Loucy (cell line): ENCODE measurements around the gene HOXB3.

Source experiments
- H2AFZ ChIP-seq: fragments of 200-600 bp; sonication (generic); 2 replicates; pipeline ENCODE4 v1.6.0; 2016; ENCODE audit warnings: antibody characterized with exemption, mild to moderate bottlenecking, low read length, moderate library complexity
- H3F3A ChIP-seq: fragments of 200-600 bp; 2 replicates; pipeline ENCODE4 v1.6.0; 2016; ENCODE audit warnings: antibody characterized with exemption, low read depth, mild to moderate bottlenecking
- H3K27me3 ChIP-seq: fragments of 200-600 bp; sonication (generic); 2 replicates; pipeline ENCODE4 v1.6.1; 2014; ENCODE audit warnings: low read length, mild to moderate bottlenecking; ENCODE audit not compliant: insufficient read depth, poor library complexity, severe bottlenecking
- H3K36me3 ChIP-seq: fragments of 200-600 bp; sonication (generic); 2 replicates; pipeline ENCODE4 v1.6.1; 2016; ENCODE audit warnings: low read length; ENCODE audit not compliant: insufficient read depth
- H3K4me1 ChIP-seq: fragments of 200-600 bp; sonication (generic); 2 replicates; pipeline ENCODE4 v1.5.1; 2014; ENCODE audit warnings: low read length, mild to moderate bottlenecking; ENCODE audit not compliant: insufficient read depth, poor library complexity, severe bottlenecking
- H3K4me2 ChIP-seq: fragments of 200-600 bp; sonication (generic); 2 replicates; pipeline ENCODE4 v1.6.0; 2014; ENCODE audit warnings: antibody characterized with exemption, low read length, low read depth, mild to moderate bottlenecking; ENCODE audit not compliant: poor library complexity, severe bottlenecking
- H3K4me3 ChIP-seq: fragments of 200-600 bp; sonication (generic); 2 replicates; pipeline ENCODE4 v1.5.1; 2014; ENCODE audit warnings: low read length, mild to moderate bottlenecking, mixed read lengths; ENCODE audit not compliant: poor library complexity, severe bottlenecking
- H3K79me2 ChIP-seq: fragments of 200-600 bp; sonication (generic); 2 replicates; pipeline ENCODE4 v1.6.1; 2014; ENCODE audit warnings: low read length; ENCODE audit not compliant: insufficient read depth
- H3K9ac ChIP-seq: fragments of 200-600 bp; sonication (generic); 2 replicates; pipeline ENCODE4 v1.6.0; 2014; ENCODE audit warnings: mild to moderate bottlenecking, low read depth, low read length, moderate library complexity; ENCODE audit not compliant: poor library complexity, severe bottlenecking
- H3K9me2 ChIP-seq: fragments of 200-600 bp; sonication (generic); replicated peaks from 2 replicates; pipeline ENCODE4 v1.6.1; 2016; ENCODE audit warnings: low read depth, low read length, mixed read lengths
- H3K9me3 ChIP-seq: fragments of 200-600 bp; sonication (generic); 2 replicates; pipeline ENCODE4 v1.6.1; 2014; ENCODE audit warnings: mild to moderate bottlenecking, antibody characterized with exemption, low read length, low read depth; ENCODE audit not compliant: insufficient read depth
- H4K20me1 ChIP-seq: fragments of 200-600 bp; sonication (generic); 2 replicates; pipeline ENCODE4 v1.6.0; 2014; ENCODE audit warnings: antibody characterized with exemption, low read length, mild to moderate bottlenecking; ENCODE audit not compliant: insufficient read depth, poor library complexity, severe bottlenecking
- CTCF ChIP-seq: fragments of 200-600 bp; sonication (generic); conservative IDR thresholded peaks from 2 replicates; pipeline ENCODE4 v1.5.1; 2014; ENCODE audit warnings: mild to moderate bottlenecking, antibody characterized with exemption, low read length
- EZH2phosphoT487 ChIP-seq: fragments of 200-600 bp; IDR thresholded peaks from 2 replicates; pipeline ENCODE4 v1.6.1; 2018; ENCODE audit warnings: antibody characterized with exemption, mild to moderate bottlenecking, moderate library complexity, borderline replicate concordance

The HOXB3 gene

GRCh38 chr17:48597778-48598631, 8.0 kb upstream of the HOXB3 start:
- Histone ChIP-seq H3K4me1 (peaks cover 25% of the 10 kb centered on the region), H3K9me2 (no peaks in the 10 kb centered on the region), H3K4me3 (peak overlapping the region; percentile 89), H3K79me2 (peaks cover 98% of the 10 kb centered on the region), H3F3A (peaks cover 7% of the 10 kb centered on the region; the same call in 1 of the 2 replicates), H3K36me3 (peaks cover 86% of the 10 kb centered on the region), H2AFZ (no peak overlapping the region), H3K4me2 (peak overlapping the region; percentile 98), H3K27me3 (peaks cover 64% of the 10 kb centered on the region), H3K9me3 (no peaks in the 10 kb centered on the region), H3K9ac (peak overlapping the region; percentile 100), H4K20me1 (peaks cover 83% of the 10 kb centered on the region)
- TF ChIP-seq CTCF = no peak
- no peak for TF ChIP-seq EZH2phosphoT487

GRCh38 chr17:48597528-48597777, 7.4 kb upstream of the HOXB3 start:
- Histone ChIP-seq H3F3A (peaks cover 7% of the 10 kb centered on the region; the same call in 1 of the 2 replicates), H3K9me2 (no peaks in the 10 kb centered on the region), H4K20me1 (peaks cover 84% of the 10 kb centered on the region), H3K9ac (peak overlapping the region; percentile 100), H3K4me3 (peak overlapping the region; percentile 89), H3K9me3 (no peaks in the 10 kb centered on the region), H3K27me3 (peaks cover 66% of the 10 kb centered on the region), H3K79me2 (peaks cover 98% of the 10 kb centered on the region), H3K4me1 (peaks cover 25% of the 10 kb centered on the region), H3K4me2 (peak overlapping the region; percentile 98), H2AFZ (no peak overlapping the region), H3K36me3 (peaks cover 83% of the 10 kb centered on the region)
- no peak for TF ChIP-seq CTCF
- no peak for TF ChIP-seq EZH2phosphoT487

- no peak overlapping the region for H2AFZ ChIP-seq
- H3K4me2 ChIP-seq = peak overlapping the region; percentile 98
- H3K9ac ChIP-seq = peak overlapping the region; percentile 100
- H4K20me1 ChIP-seq = peaks cover 82% of the 10 kb centered on the region
- TF ChIP-seq EZH2phosphoT487 (no peak), CTCF (no peak)
- H3K9me2 ChIP-seq = no peaks in the 10 kb centered on the region
- H3K4me3 ChIP-seq = peak overlapping the region; percentile 89
- H3K79me2 ChIP-seq = peaks cover 98% of the 10 kb centered on the region
- H3F3A ChIP-seq = peaks cover 7% of the 10 kb centered on the region; the same call in 1 of the 2 replicates
- peaks cover 25% of the 10 kb centered on the region for H3K4me1 ChIP-seq
- peaks cover 81% of the 10 kb centered on the region for H3K36me3 ChIP-seq
- no peaks in the 10 kb centered on the region for H3K9me3 ChIP-seq
- H3K27me3 ChIP-seq = peaks cover 61% of the 10 kb centered on the region
These were observed 6.9 kb upstream of the HOXB3 start for GRCh38 chr17:48596735-48597527.
